ENCODE measurements around the gene EFHD2. TPM values are rescaled to one million over a fixed set of nuclear protein-coding genes. Genes with fewer than 3 reads are reported as not detected.

EFHD2 gene
- 12.5 TPM for polyA plus RNA-seq (2013, experiment 1 of 2)
- polyA plus RNA-seq (2013, experiment 2 of 2), result 12.8 TPM

DNA sequence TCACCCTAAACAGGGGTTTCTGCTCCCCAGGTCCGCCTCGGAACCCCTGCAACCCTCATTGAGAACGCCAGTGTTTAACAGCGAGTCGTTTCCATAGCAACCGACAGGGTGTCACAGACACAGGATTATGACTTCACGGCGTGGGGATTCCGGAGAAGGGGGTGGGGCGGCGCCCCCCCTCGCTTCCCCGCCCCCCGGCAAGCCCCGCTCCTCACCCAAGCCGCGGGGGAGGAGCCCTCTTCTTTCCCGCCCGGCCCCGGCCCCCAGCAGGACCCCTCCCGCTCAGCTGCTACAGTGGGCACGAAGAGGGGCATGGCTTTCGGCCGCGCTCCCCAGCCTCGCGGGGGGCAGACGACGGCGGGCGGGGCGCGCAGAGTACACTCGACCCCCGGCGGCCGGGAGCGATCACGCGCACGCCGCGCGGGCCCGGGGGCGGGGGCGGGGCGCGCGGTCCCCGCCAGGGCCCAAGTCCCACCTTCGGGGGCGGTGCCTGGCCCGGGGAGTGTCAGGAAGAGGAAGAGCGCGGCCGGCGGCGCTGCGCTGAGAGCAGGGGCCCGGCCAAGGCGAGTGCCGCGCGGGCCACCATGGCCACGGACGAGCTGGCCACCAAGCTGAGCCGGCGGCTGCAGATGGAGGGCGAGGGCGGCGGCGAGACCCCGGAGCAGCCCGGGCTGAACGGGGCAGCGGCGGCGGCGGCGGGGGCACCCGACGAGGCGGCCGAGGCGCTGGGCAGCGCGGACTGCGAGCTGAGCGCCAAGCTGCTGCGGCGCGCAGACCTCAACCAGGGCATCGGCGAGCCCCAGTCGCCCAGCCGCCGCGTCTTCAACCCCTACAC, at the start of gene EFHD2:
EFHD2 (plus strand) TSS at position 501 of the 835 bp plus-strand sequence; CDS start at position 585, 84 bp downstream.
- Histone ChIP-seq H2BK120ac (ENCODE audit: low read depth, low read length) (no peak within 1 kb of the TSS), H4K91ac (ENCODE audit: low read depth, low read length, poor library complexity) (no peak within 1 kb of the TSS), H3K4me2 (ENCODE audit: insufficient read depth, low read length, poor library complexity, severe bottlenecking) (peak within 1 kb of the TSS; percentile 90), H4K8ac (ENCODE audit: low read depth, low read length) (no peak within 1 kb of the TSS), H2BK15ac (ENCODE audit: low read length) (peak within 1 kb of the TSS; percentile 13), H3K23ac (ENCODE audit: low read depth, low read length, poor library complexity) (peak within 1 kb of the TSS; percentile 98), H3K9me3 (replicated peaks in 1 of 2; ENCODE audit: control insufficient read depth in 2 of 2, insufficient read depth in 1 of 2, low read depth in 1 of 2, low read length in 2 of 2) (no peaks in the 10 kb centered on the region), H2BK5ac (ENCODE audit: low read length) (no peak within 1 kb of the TSS), H3K18ac (ENCODE audit: low read length) (peak within 1 kb of the TSS; percentile 96), H3K27ac (replicated peaks; ENCODE audit: low read length) (no peak within 1 kb of the TSS), H3K36me3 (replicated peaks in 1 of 2; ENCODE audit: control insufficient read depth in 2 of 2, insufficient read depth in 2 of 2, low read length in 2 of 2) (no peaks in the 10 kb centered on the region), H2AFZ (ENCODE audit: low read length) (peak within 1 kb of the TSS; percentile 98), H2AK5ac (ENCODE audit: low read depth, low read length) (peak within 1 kb of the TSS; percentile 26), H2BK12ac (ENCODE audit: low read length) (no peak within 1 kb of the TSS), H3K4ac (ENCODE audit: low read length) (no peak within 1 kb of the TSS), H3K79me1 (ENCODE audit: low read depth, low read length) (no peaks in the 10 kb centered on the region), H3K4me3 (ENCODE audit: low read length in 2 of 2) (peak within 1 kb of the TSS; percentile 75 to 91), H3K27me3 (ENCODE audit: control insufficient read depth in 3 of 3, insufficient read depth in 3 of 3, low read depth in 1 of 3, low read length in 3 of 3) (peaks cover 0 to 42% (median 15%) of the 10 kb centered on the region in 3 experiments), H3K4me1 (ENCODE audit: control insufficient read depth in 2 of 2, insufficient read depth in 1 of 2, low read depth in 1 of 2, low read length in 2 of 2) (peaks cover 10 to 12% of the 10 kb centered on the region in 2 donors), H3K9ac (ENCODE audit: low read depth, low read length, poor library complexity) (peak within 1 kb of the TSS; percentile 99), H3K14ac (ENCODE audit: low read length) (peak within 1 kb of the TSS; percentile 25)
- peak; percentile 88 for DNase-seq (ENCODE audit: low spot score)
- no CpG with 5 or more reads among the region's 99 CpGs for WGBS, 2 donors (ENCODE audit: extremely low coverage in 2 of 2, insufficient read length in 2 of 2, insufficient replicate concordance in 1 of 2)

DNA sequence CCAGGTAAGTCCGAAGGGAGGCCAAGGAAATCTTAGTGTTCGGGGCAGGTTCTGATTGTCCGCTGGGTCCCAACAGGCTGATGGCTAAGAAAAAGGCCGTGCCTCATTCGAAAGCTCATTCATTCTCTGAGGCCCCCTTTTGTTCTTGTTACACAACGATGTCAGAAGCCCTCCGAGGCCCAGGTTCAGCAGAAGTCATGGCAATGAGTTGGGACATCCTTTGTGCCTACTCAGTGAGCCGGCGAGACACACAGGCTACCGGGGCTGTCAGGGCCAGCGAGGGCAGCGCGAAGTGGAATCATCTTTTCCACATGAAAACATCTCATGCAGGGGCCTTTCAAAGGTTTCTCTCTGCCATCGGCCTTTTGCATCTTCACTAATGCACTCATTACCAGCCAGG, 49.0 kb upstream of the EFHD2 start:
- no peak overlapping the region for H2AK5ac ChIP-seq (ENCODE audit: low read depth, low read length)
- WGBS, 2 donors (ENCODE audit: extremely low coverage in 2 of 2, insufficient read length in 2 of 2, insufficient replicate concordance in 1 of 2), result no CpG with 5 or more reads among the region's 14 CpGs

GRCh38 chr1:15362096-15362736, 47.5 kb upstream of the EFHD2 start:
- no CpG with 5 or more reads among the region's 13 CpGs for WGBS, 2 donors (ENCODE audit: extremely low coverage in 2 of 2, insufficient read length in 2 of 2, insufficient replicate concordance in 1 of 2)
- Histone ChIP-seq H3K9ac (ENCODE audit: low read depth, low read length, poor library complexity) (no peak overlapping the region), H3K23ac (ENCODE audit: low read depth, low read length, poor library complexity) (no peak overlapping the region)

More for the DNA sequence above, 49.0 kb upstream of the EFHD2 start:
- Histone ChIP-seq H3K9ac (ENCODE audit: low read depth, low read length, poor library complexity) (no peak overlapping the region), H3K27me3 (ENCODE audit: control insufficient read depth in 3 of 3, insufficient read depth in 3 of 3, low read depth in 1 of 3, low read length in 3 of 3) (no peaks in the 10 kb centered on the region), H3K4me3 (ENCODE audit: low read length in 2 of 2) (no peak overlapping the region), H3K14ac (ENCODE audit: low read length) (no peak overlapping the region), H2BK120ac (ENCODE audit: low read depth, low read length) (no peak overlapping the region), H3K4ac (ENCODE audit: low read length) (no peak overlapping the region), H2BK5ac (ENCODE audit: low read length) (no peak overlapping the region), H3K9me3 (replicated peaks in 1 of 2; ENCODE audit: control insufficient read depth in 2 of 2, insufficient read depth in 1 of 2, low read depth in 1 of 2, low read length in 2 of 2) (no peaks in the 10 kb centered on the region), H3K79me1 (ENCODE audit: low read depth, low read length) (no peaks in the 10 kb centered on the region), H4K91ac (ENCODE audit: low read depth, low read length, poor library complexity) (no peak overlapping the region), H3K18ac (ENCODE audit: low read length) (no peak overlapping the region), H3K27ac (replicated peaks; ENCODE audit: low read length) (no peak overlapping the region), H4K8ac (ENCODE audit: low read depth, low read length) (no peak overlapping the region), H3K4me2 (ENCODE audit: insufficient read depth, low read length, poor library complexity, severe bottlenecking) (no peak overlapping the region), H2BK15ac (ENCODE audit: low read length) (no peak overlapping the region), H3K4me1 (ENCODE audit: control insufficient read depth in 2 of 2, insufficient read depth in 1 of 2, low read depth in 1 of 2, low read length in 2 of 2) (peaks cover 6 to 19% of the 10 kb centered on the region in 2 donors), H3K23ac (ENCODE audit: low read depth, low read length, poor library complexity) (no peak overlapping the region), H3K36me3 (replicated peaks in 1 of 2; ENCODE audit: control insufficient read depth in 2 of 2, insufficient read depth in 2 of 2, low read length in 2 of 2) (no peaks in the 10 kb centered on the region), H2BK12ac (ENCODE audit: low read length) (no peak overlapping the region), H2AFZ (ENCODE audit: low read length) (peak overlapping the region; percentile 50)
- no peak for DNase-seq (ENCODE audit: low spot score)

DNA sequence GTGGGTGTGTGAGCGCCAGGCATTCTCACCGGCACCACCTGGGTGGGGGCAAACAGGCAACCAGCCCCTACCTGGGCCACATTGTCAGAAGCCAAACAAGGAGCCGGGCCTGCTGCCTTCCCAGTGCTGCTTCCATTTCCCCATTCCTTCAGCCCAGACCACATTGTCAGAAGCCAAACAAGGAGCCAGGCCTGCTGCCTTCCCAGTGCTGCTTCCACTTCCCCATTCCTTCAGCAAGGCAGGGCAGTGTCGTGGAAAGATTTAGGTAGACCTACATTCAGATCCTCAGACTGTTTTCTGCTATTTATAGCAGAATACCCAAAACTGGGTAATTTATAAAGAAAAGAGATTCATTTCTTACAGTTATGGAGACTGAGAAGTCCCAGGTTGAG, 47.0 kb upstream of the EFHD2 start:
- Histone ChIP-seq H4K8ac (ENCODE audit: low read depth, low read length) (no peak overlapping the region), H3K27me3 (ENCODE audit: control insufficient read depth in 3 of 3, insufficient read depth in 3 of 3, low read depth in 1 of 3, low read length in 3 of 3) (no peaks in the 10 kb centered on the region), H3K36me3 (replicated peaks in 1 of 2; ENCODE audit: control insufficient read depth in 2 of 2, insufficient read depth in 2 of 2, low read length in 2 of 2) (no peaks in the 10 kb centered on the region), H3K14ac (ENCODE audit: low read length) (no peak overlapping the region), H4K91ac (ENCODE audit: low read depth, low read length, poor library complexity) (no peak overlapping the region), H2AK5ac (ENCODE audit: low read depth, low read length) (no peak overlapping the region), H2BK5ac (ENCODE audit: low read length) (no peak overlapping the region), H2BK15ac (ENCODE audit: low read length) (peak overlapping the region; percentile 22), H3K9ac (ENCODE audit: low read depth, low read length, poor library complexity) (no peak overlapping the region), H3K9me3 (replicated peaks in 1 of 2; ENCODE audit: control insufficient read depth in 2 of 2, insufficient read depth in 1 of 2, low read depth in 1 of 2, low read length in 2 of 2) (no peaks in the 10 kb centered on the region), H3K4me2 (ENCODE audit: insufficient read depth, low read length, poor library complexity, severe bottlenecking) (no peak overlapping the region), H2AFZ (ENCODE audit: low read length) (no peak overlapping the region), H2BK12ac (ENCODE audit: low read length) (no peak overlapping the region), H3K79me1 (ENCODE audit: low read depth, low read length) (no peaks in the 10 kb centered on the region), H3K4me1 (ENCODE audit: control insufficient read depth in 2 of 2, insufficient read depth in 1 of 2, low read depth in 1 of 2, low read length in 2 of 2) (peaks cover 6 to 19% of the 10 kb centered on the region in 2 donors), H2BK120ac (ENCODE audit: low read depth, low read length) (no peak overlapping the region), H3K4ac (ENCODE audit: low read length) (no peak overlapping the region), H3K4me3 (ENCODE audit: low read length in 2 of 2) (no peak overlapping the region), H3K23ac (ENCODE audit: low read depth, low read length, poor library complexity) (no peak overlapping the region), H3K27ac (replicated peaks; ENCODE audit: low read length) (no peak overlapping the region), H3K18ac (ENCODE audit: low read length) (no peak overlapping the region)
- WGBS, 2 donors (ENCODE audit: extremely low coverage in 2 of 2, insufficient read length in 2 of 2, insufficient replicate concordance in 1 of 2), result no CpG with 5 or more reads among the region's 4 CpGs
- no peak for DNase-seq (ENCODE audit: low spot score)

More at GRCh38 chr1:15362096-15362736, 47.5 kb upstream of the EFHD2 start:
- Histone ChIP-seq H2AK5ac (ENCODE audit: low read depth, low read length) (no peak overlapping the region), H2BK5ac (ENCODE audit: low read length) (no peak overlapping the region), H3K14ac (ENCODE audit: low read length) (no peak overlapping the region), H3K4ac (ENCODE audit: low read length) (no peak overlapping the region), H3K4me3 (ENCODE audit: low read length in 2 of 2) (no peak overlapping the region), H2AFZ (ENCODE audit: low read length) (no peak overlapping the region), H2BK15ac (ENCODE audit: low read length) (peak overlapping the region; percentile 22), H2BK120ac (ENCODE audit: low read depth, low read length) (no peak overlapping the region), H3K18ac (ENCODE audit: low read length) (no peak overlapping the region), H4K91ac (ENCODE audit: low read depth, low read length, poor library complexity) (no peak overlapping the region), H3K9me3 (replicated peaks in 1 of 2; ENCODE audit: control insufficient read depth in 2 of 2, insufficient read depth in 1 of 2, low read depth in 1 of 2, low read length in 2 of 2) (no peaks in the 10 kb centered on the region), H3K27ac (replicated peaks; ENCODE audit: low read length) (no peak overlapping the region), H3K4me2 (ENCODE audit: insufficient read depth, low read length, poor library complexity, severe bottlenecking) (no peak overlapping the region), H3K4me1 (ENCODE audit: control insufficient read depth in 2 of 2, insufficient read depth in 1 of 2, low read depth in 1 of 2, low read length in 2 of 2) (peaks cover 6 to 19% of the 10 kb centered on the region in 2 donors), H3K36me3 (replicated peaks in 1 of 2; ENCODE audit: control insufficient read depth in 2 of 2, insufficient read depth in 2 of 2, low read length in 2 of 2) (no peaks in the 10 kb centered on the region), H3K79me1 (ENCODE audit: low read depth, low read length) (no peaks in the 10 kb centered on the region), H4K8ac (ENCODE audit: low read depth, low read length) (no peak overlapping the region), H2BK12ac (ENCODE audit: low read length) (no peak overlapping the region), H3K27me3 (ENCODE audit: control insufficient read depth in 3 of 3, insufficient read depth in 3 of 3, low read depth in 1 of 3, low read length in 3 of 3) (no peaks in the 10 kb centered on the region)
- DNase-seq (ENCODE audit: low spot score), result no peak

Measured in neuronal stem cell (in vitro differentiated cells).